HG02981 (cell line): ENCODE measurements around the gene APLP1.
"Not testable (repeated sequence)": the region's sequence is repeated elsewhere in the genome, so short reads cannot be mapped to it uniquely, and the experiment has no call there.

ENCODE experiments used
- ATAC-seq: cut with Tn5 transposase; IDR thresholded peaks from one replicate; pipeline ENCODE4 v1.9.1; 2021; ENCODE audit warnings: mild to moderate bottlenecking, moderate library complexity; ENCODE audit not compliant: unreplicated experiment

Gene APLP1

DNA sequence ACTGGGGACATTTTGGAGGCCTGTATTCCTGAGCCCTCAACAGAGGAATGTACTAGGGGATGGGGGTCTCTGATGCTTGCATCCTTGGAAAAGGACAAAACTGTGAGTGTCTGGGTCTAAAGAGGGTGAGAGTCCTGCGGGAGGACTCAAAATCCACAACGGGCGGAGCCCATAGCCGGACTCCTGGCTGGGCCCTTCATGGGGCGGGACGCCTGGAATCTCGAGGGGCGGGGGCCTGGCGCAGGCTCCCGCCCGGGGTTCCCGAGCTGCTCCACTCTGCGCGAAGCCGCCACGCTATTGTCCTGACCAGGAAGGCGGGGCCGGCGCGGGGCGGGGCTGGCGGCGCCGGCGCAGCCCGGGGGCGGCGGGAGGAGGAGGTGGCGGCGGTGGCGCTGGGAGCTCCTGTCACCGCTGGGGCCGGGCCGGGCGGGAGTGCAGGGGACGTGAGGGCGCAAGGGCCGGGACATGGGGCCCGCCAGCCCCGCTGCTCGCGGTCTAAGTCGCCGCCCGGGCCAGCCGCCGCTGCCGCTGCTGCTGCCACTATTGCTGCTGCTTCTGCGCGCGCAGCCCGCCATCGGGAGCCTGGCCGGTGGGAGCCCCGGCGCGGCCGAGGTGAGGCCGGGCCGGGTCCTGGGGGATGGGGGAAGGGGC, at the start of gene APLP1:
TSS of gene APLP1 (plus strand) at position 403 of the 651 bp plus-strand sequence. CDS start at position 466, 63 bp downstream.
- ATAC-seq: no peak

DNA sequence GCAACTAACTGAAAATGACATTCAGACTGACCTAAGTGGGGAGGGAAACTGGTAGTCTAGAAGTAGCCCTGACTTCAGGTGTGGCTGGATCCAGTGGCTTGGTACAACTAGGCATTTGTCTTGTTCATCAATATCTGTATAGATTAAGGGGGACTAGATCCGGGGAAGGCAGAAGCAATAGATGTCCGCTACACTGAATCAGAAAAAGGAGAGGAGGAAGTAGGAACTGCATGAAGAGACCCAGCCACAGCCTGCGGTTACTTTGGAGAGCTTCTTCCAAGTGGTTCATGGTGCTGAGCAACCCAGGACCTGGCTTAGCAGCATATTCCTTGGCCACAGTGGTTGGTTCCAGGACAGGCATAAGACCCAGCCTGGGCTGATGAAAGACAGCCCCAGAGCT, 45.8 kb upstream of the APLP1 start:
- ATAC-seq: no peak

DNA sequence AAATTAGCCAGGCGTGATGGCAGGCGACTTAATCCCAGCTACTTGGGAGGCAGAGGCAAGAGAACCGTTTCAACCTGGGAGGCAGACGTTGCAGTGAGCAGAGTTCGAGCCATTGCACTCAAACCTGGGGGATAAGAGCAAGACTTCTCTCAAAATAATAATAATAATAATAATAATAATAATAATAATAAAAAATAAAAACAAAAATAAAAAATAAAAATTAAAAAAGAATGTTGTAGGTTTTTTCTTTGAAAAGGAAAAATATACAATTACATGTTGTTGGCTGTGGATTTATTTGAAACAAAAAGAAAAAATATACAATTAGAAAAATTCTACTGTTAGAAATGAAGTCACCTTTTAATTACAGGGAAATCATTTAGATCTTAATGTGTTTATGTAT, 44.2 kb upstream of the APLP1 start:
- ATAC-seq: no peak

DNA sequence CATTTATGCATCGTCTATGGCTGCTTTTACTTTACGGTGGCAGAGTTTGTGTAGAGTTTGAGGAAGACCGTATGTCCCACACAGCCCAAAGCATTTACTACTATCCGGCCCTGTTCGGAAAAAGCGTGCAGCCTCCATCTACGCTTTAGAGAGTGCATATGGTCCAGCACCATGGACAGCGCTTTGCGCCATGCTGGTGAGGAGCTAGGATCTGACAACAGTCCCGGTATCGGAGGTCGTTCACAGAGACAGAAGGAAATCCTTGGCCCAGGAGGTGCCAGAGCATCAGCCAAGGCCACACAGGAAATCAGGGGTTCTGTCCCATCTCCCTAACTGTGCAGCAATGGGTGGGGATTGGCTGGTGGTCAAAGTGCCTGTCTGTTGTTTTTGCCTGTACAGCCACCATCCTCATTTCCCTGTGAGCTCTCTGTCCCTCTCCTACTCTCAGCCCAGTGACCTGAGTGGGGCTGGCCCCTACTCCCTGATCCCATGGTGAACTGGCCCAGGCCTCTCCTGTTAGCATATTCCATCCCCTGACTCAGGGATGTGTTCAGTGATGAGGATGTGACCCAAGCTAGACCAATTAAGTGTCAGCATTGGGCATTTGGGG, 39.6 kb upstream of the APLP1 start:
- no peak for ATAC-seq

DNA sequence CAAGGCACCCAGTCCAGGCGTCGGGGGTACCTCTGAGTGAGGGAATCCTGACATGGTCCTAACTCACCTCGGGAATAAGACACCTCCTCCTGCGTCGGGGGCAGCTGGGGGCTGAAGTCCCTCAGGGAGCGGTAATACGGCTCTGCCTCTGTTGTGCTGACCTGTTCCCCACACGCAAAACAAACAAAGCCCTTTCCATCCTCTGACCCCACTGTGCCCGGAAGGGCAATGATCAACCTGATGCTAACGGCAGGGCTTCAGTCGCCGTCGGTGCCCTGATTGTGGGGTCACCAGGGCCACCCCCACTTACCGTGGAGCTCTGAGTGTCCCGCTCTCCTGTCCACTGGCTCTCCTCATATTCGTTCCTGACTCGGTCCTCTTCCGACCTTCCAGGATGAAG, 37.4 kb upstream of the APLP1 start:
- ATAC-seq: no peak

DNA sequence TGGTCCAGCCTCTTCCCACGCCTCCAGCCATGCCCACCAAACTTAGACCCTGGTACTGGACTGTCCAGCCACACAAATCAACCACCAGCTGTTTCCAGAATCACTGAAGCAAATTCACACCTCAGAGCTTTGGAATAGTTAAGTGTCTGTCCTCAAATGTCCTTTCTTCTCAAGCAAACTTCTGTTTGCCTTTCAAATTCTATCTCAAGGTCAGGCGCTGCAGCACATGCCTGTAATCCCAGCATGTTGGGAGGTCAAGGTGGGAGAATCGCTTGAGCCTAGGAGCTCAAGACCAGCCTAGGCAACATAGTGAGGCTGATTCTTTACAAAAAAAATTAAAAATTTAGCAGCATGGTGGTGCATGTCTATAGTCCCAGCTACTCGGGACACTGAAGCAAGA, 36.3 kb upstream of the APLP1 start:
- no peak for ATAC-seq

DNA sequence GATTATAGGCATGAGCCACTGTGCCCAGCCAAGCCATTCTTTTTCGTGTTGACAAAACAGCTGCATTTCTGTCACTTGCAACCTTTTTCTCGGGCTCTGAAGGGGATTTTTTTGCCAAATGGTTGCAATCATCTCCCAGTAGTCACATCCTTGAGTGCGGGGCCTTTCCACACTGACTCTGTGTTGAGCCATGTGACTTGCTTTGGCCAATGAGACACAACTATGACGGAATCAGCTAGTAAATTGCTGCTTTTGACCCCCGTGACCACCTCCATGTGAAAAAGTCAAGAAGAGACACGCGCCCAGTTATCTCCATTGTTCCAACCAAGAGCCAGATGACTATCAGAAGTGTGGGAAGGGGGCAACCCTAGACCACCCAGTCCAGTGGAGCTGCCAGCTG, 34.4 kb upstream of the APLP1 start:
- ATAC-seq: no peak

DNA sequence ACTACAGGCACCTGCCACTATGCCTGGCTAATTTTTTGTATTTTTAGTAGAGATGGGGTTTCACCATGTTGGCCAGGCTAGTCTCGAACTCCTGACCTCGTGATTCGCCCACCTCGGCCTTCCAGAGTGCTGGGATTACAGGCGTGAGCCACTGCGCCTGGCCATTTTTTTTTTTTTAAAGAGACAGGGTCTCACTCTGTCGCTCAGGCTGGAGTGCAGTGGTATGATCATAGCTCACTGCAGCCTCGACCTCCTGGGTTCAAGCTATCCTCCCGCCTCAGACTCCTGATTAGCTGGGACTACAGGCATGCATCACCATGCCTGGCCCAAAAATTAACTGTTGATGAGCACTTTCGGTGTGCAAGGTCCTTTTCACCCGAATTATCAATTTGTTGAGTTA, 32.3 kb upstream of the APLP1 start:
- ATAC-seq: not testable (repeated sequence)

DNA sequence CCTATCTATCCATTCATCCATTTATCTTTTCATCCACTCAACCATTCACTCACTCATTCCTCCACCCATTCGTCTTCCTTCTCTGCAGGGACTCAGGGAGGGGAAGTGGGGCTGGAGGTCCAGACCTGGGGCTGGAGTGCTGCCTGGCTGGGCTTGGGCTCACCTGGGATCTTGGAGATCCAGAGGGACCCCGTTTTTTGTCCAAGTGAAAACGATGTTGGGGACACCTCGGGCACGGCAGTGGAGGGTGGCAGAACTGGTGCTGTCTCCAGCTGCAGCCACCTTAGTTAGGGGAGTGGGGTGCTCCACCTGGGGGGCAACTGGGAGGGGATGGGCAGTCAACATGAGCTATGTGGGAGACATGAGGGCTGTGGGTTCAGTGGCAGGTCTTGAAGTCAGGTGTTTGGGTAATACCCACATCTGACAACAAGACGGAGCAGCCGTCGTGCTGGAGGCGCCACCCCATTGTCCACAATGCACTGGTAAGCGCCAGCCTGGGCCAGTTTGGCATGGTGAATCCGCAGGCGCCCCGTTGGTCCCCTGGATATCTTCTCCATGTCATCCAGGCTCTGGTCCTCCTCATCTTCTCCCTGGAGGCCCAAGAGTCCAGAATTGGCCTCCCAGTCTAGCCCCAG, 26.3 kb upstream of the APLP1 start:
- no peak for ATAC-seq

DNA sequence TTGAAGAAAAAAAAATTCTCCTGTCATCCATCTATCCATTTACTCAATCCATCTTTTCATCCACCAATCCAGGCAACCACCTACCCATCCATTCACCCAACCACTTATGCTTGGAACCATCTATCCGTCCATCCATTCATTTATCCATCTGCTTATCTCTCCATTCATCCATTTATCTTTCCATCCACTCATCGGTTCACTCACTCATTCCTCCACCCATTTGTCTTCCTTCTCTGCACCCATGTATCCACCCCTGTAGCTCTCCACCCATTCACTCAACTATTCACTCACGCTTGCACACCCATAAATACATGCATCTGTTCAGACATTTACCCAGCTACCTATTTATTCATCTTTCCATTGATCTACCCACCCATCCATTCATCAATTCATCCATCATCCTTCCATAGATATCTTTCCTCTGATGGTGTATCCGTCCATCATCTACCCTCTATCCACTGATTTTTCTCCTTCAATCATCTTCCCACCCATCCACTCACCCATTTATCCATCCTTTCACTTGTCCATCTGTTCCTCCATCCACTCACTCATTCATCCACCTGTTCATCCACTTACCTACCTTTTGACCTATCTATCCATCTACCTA, 25.6 kb upstream of the APLP1 start:
- no peak for ATAC-seq

DNA sequence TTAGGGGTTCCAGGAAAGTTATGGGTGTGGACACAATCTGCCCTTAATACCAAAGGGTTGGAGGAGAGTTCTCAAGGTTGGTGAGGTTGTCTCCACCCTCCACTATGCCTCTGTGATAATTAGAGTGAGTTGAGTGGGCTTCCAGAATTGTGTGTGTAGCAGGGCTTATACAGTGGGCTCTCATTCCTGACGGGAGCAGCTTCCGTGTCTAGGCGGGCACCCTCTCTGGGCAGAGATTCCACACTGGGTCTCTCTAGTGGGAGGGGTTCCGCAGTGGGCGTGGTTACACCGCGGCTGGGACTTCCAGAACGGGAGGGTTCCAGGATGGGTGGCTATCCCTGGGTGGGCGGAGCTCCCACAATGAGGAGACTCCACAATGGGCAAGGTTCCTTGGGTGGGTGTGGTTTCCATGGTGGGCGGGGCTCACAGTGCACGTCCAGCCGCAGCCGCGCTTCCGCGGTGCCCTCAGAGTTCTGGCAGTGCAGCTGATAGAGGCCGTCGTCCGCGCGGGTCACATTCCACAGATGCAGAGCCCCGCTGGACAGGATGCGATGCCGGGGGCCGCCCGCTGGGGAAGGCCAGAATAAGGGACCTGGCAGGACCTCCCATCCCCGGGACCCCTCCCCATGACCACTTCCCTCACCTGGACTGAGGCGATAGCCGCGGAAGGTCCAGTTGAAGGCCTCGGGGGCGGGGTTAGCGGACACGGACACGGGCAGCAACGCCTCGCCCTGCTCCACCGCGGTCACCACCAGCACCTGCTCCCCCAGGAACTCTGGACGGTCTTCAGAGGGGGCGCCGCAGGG, 24.5 kb upstream of the APLP1 start:
- no peak for ATAC-seq

DNA sequence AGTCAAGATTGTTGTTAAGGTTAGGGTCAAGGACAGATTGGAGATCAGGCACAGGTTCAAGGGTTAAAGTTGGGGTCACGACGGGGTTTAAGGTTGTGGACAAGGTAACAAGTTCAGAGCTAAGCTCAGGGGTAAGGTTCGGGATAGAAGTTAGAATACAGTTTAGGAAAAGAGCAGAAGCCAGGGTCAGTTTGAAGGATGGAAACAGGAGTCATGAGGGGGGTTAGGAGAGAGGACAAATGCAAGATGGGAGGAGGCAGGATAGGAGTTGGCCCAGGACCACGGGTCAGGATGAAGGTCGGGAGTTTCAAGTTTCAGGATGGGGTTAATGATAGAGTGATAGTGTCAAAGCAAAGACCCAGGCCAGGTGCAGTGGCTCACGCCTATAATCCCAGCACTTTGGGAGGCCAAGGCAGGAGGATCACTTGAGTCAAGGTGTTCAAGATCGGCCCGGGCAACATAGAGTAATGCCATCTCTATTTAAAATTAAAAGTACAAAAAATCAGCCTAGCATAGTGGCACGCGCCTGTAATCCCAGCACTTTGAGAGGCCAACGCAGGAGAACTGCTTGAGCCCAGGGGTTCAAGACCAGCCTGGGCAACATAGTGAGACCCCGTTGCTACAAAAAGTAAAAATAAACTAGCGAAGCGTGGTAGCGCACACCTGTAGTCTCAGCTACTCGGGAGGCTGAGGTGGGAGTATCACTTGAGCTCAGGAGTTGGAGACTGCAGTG, 23.7 kb upstream of the APLP1 start:
- no peak for ATAC-seq

DNA sequence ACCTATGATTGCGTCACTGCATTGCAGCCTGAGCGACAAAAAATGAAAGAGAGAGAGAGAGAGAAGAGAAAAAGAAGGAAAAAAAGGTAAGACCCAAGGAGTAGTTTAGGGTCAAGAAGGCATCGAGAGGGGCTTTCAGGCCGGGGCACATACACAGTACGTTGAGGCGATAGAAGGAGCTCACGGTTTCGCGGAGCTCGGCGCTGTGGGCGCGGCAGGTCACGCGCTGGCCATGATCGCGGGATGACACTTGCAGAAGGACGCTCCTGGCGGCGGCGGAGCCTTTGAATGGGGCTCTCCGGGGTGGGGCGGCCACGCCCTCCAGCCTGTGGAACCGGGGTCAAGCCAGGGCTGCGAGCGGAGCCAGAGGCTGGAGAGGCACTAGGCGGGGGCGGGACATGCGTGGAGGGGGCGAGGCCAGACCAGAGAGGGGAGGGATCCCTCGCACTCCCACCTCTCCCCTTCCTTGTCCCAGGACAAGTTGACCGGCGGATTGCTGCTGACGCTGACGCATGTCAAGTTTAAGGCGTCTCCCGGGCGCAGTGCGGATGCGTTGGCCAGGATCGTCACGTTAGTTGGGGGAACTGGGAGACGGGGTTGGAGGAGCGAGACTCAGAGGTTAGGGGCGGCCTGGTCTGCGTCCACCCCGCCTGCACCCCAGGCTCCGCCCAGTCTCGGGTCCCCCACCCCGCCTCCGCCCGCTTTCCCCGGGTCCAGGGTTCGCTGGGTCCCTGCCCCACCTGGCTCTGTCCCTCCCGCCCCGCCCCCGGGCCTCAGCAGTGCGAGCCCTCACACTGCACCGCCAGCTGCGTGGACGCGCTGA, 22.9 kb upstream of the APLP1 start:
- ATAC-seq: no peak

DNA sequence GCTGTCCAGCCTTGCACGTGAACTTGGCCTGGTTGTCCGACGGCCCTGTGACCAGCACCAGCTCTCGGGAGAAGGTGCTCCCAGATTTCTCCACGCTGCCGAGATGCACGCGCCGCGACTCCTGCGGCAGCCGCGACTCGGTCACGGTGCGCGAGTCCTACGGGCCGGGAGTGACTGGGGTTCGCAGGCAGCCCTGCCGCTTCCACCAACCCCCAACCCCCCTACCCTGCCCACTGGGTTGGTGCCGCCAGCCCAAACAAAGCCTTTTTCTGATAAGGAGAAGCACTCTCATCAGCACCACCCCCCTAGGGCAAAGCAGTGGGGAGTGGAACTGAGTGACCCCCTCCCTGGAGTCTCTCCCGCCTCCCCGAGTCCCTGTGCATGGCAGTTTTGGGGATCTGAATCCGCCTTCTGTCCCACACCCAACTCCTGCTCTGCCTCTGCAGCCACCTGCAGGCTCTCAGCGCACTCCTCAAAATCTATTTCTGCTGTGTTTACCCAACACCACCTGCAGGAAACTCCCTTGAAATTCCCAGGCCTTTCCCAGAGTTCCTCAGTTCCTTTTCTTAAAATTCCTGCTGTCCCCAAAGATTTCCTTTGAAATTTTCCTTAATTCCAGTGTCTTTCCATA, 22.2 kb upstream of the APLP1 start:
- ATAC-seq: no peak

DNA sequence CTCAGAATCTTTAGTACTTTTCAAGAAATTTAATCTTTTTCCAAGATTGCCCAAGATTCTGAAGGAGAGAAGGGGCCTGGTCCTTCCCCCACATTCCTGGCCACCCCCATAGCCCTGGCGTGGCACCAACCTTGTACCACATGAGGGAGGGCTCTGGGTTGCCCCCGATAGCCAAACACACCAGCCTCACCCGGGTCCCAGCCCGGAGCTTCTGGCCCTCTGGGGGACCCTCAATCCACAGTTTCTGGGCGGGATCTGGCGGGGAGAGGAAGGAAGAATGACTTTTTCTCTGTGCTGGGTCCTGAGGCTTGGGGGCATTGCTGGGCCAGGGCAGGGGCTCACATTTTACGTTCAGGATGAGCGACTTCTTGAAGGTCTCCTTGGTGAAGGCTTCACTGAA, 20.5 kb upstream of the APLP1 start:
- ATAC-seq: no peak

DNA sequence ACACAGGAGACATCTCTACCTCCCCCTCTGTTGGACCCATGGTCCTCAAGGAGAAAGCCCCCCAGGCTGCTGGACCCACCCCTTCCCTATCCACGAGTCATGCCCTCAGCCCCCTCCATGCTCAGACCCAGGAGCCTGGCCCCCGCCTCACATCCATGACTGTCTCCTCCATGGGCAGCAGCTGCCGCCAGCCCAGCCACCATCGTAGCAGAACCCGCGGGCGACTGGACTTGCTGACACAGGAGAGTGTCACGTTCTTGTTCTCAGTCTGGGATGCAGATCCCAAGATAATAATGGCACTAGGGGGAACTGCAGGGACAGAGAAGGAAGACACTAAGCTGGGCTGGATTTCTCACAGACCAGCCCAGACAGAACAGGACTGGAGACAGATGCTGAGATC, 19.9 kb upstream of the APLP1 start:
- ATAC-seq: no peak

DNA sequence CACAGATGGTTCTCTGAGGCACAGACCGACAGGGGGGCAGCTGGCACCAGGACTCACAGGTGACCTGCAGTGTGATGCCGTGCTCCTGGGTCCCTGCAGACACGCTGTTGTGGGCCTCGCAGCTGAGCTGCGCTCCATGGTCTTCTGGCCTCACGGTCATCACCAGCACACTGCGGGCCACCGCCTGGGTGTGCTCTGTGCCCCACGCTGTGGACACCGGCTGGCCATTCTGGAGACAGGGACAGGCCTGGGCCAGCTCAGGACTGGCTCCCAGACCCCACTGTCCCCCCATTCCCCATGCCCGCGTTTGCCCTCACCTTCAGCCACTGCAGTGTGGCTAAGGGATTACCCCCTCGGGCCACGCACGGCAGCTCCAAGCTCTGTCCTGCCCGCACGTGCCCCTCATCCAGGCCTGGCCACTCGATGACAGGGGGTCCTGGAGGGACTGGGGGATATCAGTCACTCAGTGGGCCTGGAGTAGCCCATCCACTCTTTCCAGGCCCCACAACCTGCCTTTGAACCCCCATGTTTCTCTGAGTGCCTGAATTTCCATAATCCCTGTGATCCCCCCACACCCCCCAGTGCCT, 19.4 kb upstream of the APLP1 start:
- no peak for ATAC-seq

DNA sequence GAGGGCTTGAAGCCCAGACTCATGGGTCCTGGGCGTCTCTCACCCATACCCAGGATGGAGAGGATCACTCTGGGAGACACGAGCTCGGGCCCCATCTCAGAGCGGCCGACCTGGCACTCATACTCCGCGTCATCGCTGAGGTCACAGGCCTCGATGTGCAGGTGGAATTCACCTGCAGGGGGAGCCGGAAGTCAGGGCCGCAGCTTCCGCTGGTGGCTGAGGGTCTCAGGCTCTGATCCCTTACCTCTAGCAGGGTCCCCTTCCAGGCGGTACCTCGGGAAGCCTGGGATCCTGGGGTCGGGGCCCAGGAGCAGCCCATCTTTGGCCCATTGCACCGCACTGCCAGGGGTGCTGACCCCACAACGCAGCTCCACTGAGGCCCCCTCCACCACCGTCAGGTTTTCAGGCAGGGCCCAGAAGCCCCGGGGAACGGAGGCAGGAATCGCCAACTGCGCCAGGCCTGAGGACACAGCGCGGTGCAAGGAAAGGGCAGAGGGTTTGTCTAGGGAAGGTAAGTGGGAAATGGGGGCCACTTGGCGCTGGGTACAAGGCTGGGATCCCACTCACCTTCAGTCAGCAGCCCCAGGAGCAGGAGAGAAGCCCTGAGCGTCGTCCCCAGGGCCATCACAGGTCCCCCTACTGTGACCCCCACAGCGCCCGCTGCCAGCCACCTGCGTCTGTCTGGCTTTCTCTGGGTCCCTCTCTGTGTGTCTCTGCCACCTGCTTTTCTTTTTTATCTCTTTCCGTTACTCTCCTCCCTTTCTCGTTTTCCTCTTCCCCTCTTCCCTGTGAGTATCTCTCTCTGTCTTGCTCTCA, 17.0 kb upstream of the APLP1 start:
- no peak for ATAC-seq
